GM12865 (cell line): ENCODE data around the gene CSF2RB.
A peak's percentile ranks its signal among the peaks of the same experiment; 100 is the strongest.

Source experiments
- DNase-seq: peaks from one replicate; pipeline ENCODE4 v3.0.0; 2010; ENCODE audit warnings: low read depth
- H3K4me3 ChIP-seq: 2 replicates; pipeline ENCODE4 v1.5.1; 2011; ENCODE audit warnings: mild to moderate bottlenecking, low read depth, low read length, control low read depth
- TF ChIP-seq, protein P1 (sequence below): IDR thresholded peaks from 2 replicates; pipeline ENCODE4 v1.5.1; 2011; ENCODE audit warnings: low read length, control low read depth, low read depth, inconsistent platforms; ENCODE audit not compliant: insufficient read depth; ENCODE audit errors: missing control alignments

CSF2RB gene

DNA sequence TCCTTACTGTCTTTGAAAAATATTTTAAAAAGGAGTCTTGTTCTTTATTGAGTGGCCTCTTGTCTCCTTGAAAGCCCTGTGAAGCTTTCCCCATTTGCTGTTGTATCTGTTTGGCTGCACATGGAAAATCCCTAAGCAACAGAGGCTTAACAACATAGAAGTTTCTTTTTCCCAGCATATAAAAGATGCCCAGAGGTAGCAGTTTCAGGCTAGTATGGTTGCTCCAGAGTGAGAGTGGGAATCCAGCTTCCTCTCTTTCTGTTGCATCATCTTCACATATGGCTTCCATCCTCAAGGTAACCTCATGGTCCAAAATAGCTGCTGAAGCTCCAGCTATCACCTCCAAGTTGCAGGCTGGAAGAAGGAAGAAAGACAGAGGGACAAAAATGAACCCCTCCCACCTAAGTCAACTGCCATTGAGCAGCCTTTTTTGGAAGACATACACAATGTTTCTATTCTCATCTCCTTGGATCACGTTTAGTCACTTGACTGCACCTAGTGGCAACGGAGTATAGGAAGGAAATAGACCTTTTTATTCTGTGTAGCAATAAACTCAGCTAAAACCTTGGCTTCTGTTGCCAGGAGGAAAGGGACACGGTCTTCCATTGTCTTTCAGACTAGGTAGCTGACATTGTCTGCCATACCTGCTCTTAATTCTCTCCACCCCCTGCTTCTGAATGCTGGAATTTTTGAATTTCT, 5.3 kb downstream of the CSF2RB start:
- TF ChIP-seq, protein P1, sequence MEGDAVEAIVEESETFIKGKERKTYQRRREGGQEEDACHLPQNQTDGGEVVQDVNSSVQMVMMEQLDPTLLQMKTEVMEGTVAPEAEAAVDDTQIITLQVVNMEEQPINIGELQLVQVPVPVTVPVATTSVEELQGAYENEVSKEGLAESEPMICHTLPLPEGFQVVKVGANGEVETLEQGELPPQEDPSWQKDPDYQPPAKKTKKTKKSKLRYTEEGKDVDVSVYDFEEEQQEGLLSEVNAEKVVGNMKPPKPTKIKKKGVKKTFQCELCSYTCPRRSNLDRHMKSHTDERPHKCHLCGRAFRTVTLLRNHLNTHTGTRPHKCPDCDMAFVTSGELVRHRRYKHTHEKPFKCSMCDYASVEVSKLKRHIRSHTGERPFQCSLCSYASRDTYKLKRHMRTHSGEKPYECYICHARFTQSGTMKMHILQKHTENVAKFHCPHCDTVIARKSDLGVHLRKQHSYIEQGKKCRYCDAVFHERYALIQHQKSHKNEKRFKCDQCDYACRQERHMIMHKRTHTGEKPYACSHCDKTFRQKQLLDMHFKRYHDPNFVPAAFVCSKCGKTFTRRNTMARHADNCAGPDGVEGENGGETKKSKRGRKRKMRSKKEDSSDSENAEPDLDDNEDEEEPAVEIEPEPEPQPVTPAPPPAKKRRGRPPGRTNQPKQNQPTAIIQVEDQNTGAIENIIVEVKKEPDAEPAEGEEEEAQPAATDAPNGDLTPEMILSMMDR = no peak
- DNase-seq = no peak
- no peak overlapping the region for H3K4me3 ChIP-seq

DNA sequence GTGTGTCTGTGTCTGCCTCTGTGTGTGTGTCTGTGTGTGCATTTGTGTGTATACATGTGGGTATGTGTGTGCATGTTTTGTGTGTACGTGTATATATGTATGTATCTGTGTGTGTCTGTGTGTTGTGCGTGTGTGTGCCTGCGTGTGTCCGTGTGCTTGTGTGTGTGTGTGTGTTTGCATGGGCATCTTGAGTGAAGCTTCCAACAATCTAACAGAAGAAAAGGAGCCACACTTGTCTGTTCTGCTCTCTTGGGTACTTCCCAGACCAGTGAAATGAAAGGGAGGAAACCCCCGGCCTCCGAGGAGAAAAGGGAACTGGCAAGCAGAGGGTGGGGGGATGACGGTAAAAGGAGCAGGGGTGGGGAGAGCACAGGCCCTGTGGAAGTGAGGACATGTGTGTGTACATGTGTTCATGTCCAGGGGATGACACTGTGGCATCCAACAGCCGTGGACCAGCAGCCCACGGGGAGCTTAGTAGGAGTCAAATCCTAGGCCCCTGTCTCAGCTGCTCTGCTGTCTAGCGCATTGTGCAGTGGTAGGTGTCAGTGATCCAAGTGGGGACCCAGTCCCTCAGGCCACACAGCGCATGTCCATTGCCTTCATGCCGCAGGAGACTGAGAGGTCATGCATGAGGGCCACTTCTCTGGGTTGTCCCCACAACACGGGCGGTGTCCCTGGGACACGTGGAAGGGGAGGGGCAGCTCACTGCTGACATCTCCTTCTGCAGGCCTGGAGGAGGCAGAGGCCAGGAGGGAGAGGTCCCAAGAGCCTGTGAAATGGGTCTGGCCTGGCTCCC, 8.1 kb downstream of the CSF2RB start:
- TF ChIP-seq, protein P1 = no peak
- no peak overlapping the region for H3K4me3 ChIP-seq
- peak; percentile 79 for DNase-seq

DNA sequence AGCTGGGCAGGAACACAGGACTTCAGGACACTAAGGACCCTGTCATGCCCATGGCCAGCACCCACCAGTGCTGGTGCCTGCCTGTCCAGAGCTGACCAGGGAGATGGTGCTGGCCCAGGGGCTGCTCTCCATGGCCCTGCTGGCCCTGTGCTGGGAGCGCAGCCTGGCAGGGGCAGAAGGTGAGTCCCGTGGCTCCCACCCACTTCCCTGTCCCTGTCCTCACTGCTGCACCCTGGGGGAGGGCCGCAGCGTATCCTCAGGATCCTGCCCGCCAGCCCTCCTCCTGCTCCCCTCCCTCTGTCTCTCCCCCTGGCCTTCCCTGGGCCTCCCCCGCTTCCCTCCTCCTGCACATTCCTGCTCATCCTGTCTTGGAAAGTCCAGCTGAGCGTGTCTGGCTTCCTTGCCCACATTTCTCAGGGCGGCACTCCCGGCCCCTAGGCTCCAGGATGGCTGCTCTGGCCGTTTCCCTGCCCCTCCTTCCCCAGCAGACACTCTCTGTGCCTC, 8.7 kb downstream of the CSF2RB start:
- no peak overlapping the region for H3K4me3 ChIP-seq
- TF ChIP-seq, protein P1 = no peak
- DNase-seq = no peak

DNA sequence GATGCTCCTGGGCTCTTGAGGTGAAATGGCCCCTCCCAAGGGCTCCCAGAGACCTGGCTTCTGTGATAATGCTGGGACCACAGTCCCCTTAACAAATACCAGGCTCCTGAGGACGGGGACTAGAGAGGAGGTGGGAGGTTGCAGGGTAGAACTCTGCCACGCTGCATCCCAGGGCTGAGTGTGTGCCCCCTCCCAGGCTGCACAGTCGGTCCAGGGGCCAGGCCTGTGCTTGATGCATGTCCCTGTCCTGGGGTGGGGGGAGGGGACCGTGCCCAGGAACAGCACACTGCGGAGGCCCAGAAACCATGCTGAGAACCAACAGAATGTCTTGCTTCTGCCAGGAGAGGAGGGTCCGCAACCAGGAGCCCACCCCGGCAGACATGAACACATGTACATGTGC, 9.3 kb downstream of the CSF2RB start:
- H3K4me3 ChIP-seq = no peak overlapping the region
- TF ChIP-seq, protein P1 = no peak

DNA sequence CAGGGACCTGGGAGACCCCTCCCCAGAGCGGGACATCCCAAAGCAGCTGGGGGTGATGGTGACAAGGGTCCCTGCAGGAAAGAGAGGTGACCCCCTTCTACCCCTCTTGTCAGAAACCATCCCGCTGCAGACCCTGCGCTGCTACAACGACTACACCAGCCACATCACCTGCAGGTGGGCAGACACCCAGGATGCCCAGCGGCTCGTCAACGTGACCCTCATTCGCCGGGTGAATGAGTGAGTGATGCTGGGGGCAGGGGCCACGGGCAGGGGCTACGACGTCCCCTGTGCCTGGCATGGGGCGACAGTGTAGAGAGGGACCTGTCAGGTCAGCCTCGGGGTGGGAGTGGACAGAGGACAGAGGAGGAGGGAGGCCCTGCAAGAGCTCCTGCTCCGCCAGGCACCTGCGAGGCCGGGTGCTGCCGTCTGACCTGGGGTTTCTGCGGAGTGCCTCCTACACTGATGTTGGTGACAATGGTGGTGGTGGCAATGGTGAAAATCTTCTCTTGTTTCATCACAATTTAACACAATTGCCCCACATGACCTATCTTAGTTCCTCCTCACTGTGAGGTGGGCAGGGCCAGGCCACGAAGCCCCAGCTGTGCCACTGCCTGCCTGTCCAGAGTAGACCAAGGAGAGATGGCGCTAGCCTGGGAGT, 9.8 kb downstream of the CSF2RB start:
- DNase-seq = no peak
- no peak overlapping the region for H3K4me3 ChIP-seq
- TF ChIP-seq, protein P1 = no peak

More for the DNA sequence above, 9.3 kb downstream of the CSF2RB start:
- no peak for DNase-seq

DNA sequence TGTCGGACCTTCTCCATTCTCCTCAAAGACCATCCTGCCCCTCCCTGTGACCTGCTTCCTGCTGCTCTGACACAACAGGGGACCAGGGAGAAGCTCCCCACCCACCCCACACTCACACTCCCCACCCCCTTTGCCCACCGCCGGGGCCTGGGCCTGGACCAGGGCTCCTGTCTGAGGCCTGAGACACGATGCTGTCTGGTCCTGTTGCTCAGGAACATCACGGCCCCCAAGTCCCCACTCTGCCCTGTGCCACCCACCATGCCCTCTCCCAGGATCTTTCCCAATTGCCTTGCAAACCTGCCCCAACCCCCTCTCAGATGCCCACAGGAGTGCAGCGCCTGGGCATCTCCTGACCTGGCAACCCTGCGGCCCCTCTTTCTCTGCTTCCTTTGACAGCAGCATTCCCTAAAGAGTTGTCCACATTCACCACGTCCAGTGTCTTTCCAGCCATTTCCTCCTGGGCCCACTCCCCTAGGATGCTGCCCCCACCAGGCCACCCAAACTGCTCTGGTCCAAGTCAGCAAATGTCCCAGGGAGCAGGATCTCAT, 10.8 kb downstream of the CSF2RB start:
- H3K4me3 ChIP-seq = no peak overlapping the region
- TF ChIP-seq, protein P1 = no peak
- DNase-seq = no peak
